Measurements from ENCODE around the gene ORM2.
A peak's percentile ranks its signal among the peaks of the same experiment; 100 is the strongest.
"Not testable (repeated sequence)": the region's sequence is repeated elsewhere in the genome, so short reads cannot be mapped to it uniquely, and the experiment has no call there.

The ORM2 gene

DNA sequence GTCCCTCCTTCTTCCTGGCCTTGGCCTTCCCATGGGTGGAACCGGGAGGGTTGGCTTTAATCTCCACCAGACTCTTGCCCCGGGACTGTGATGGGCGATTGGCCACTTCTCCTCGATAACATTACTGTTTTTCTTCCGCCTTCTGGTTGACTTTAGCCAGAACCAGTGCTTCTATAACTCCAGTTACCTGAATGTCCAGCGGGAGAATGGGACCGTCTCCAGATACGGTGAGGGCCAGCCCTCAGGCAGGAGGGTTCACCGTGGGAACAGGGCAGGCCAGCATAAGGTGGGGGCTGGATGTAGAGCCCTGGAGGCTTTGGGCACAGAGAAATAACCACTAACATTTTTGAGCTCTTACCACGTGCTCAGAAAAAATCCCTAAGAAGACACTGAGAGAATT lies 967 bp downstream of the ORM2 start:
- DNase-seq (ENCODE audit: low read depth in 2 of 3, low spot score in 2 of 3): no peak

DNA sequence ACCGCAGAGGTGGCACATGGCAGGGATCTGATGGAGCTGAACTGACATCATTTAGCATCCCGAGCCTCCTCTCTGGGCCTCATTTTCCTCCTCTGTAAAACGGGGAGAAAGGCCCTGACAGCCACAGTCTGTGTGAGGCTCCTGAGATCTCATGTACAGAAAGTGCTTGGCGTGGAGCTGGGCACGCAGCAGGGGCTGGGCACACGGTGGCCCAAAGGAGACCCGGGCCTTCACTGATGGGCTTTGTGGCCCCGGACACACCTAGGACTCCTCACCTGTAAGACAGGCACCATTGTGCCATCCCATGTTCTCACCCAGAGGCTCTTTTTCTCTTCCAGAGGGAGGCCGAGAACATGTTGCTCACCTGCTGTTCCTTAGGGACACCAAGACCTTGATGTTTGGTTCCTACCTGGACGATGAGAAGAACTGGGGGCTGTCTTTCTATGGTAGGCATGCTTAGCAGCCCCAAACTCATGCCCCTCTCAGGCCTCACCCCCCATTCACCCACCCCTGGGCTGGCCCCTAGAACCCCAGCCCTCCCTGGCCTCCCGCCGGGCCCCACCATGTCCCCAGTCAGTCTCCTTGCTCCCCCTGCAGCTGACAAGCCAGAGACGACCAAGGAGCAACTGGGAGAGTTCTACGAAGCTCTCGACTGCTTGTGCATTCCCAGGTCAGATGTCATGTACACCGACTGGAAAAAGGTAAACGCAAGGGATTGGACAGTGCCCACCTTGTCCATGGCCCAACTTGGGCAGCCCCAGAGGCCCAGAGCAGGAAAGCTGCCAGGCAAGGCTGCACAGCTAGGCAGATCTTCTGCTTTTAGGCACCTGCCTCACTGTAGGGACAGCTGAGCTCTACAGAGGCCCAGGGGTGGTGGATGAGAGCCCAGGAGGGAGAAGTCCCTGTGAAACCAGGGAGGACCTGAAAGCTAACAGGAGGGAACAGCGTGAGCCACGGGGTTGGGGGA lies 1.8 kb downstream of the ORM2 start:
- DNase-seq (ENCODE audit: low read depth in 2 of 3, low spot score in 2 of 3): not testable (repeated sequence)

DNA sequence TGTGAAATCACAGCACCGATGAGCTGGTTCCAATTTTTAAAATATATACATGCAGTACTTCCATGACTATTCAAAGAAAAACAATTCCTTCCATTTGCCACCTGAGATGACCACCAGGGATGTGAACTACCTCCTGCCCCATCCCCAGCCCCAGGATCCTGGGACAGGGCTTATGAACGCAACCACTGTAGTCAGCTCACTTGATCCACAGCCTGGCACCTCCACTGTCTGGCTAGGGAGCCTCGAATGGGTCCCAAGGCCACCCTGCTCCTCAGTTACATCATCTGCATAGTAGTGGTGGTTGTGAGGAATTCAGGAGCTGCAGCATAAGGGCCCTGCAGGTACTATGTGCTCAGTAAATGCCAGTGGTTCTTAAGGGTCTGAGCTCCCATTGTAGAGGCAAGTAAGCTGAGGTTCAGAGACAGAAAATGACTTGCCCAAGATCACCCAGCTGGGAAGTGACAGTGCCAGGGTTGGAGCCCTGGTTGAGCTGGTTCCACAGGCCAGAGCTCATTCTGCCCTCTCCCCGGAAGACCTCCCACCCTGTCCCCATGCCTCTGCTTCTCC lies 2.9 kb downstream of the ORM2 start:
- DNase-seq (ENCODE audit: low read depth in 2 of 3, low spot score in 2 of 3): not testable (repeated sequence)

DNA sequence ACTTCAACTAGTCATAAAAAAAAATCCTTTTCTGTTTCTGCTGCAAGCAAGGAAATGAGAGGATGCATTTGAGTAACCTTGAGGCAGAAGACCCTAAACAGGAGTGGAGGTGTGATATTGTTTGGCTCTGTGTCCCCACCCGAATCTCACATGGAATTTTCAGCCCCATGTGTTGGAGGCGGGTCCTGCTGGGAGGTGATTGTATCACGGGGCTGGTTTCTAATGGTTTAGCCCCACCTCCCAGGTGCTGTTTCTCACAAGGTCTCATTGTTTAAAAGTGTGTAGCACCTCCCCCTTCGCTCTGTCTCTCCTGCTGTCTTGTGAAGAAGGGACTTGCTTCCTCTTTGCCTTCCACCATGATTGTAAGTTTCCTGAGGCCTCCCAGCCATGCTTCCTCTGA lies 4.0 kb downstream of the ORM2 start:
- DNase-seq (ENCODE audit: low read depth in 2 of 3, low spot score in 2 of 3): not testable (repeated sequence)

DNA sequence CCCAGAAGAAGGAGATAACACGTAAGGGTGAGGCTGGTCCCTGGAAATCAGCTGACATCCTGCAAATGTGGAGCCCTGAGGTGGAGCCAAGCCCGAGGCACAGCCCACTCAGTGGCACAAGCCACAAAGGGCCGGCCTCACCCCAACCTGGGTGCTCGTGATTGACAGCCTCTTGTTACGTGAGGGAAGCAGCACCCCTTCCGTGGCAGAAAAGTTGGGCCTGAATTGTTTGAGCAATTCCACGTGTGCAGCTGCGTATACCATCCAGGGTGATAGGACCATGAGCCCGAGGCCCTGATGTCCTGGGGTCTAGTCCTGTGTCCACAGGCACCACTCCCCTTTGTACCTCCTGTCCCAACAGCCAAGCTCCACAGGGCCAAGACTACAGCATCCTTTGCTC lies 4.8 kb downstream of the ORM2 start:
- no peak for DNase-seq (ENCODE audit: low read depth in 2 of 3, low spot score in 2 of 3)

DNA sequence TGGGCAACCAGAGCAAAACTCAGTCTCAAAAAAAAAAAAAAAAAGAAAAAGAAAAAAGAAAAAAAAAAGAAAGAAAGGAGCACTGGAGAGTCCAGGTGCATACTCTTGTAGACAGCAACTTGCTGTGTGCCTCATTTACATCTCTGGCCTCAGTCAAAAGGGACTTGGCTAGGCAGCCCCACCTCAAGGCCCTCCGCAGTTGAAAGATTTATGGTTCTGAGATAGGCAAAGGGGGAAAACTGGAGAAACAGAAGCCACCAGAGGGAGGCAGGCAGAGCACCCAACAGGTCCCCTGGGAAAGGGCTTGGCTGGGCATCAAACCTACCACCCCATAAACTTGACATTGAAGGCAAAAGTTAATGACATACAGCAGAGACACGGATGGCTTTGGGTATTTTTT lies 6.1 kb downstream of the ORM2 start:
- DNase-seq (ENCODE audit: low read depth in 2 of 3, low spot score in 2 of 3): no peak

DNA sequence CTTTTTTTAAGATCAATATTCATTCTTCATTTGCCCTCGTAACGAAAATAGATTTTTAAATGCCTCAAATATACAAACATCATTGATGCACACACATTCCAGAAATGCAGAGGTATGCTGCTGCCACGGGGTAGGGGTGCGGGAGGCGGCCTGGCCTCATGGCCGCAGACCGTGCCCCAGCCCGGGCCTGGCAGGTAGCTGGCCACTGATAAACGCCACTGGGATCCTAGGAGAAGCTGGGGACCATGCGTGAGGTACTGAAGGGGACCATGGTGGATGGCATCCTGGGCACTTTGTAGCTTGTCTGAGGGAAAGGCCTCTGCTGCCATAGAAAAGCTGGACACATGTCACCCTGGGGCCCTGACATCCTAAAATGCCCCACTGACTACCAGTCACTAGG lies 6.5 kb downstream of the ORM2 start:
- no peak for DNase-seq (ENCODE audit: low read depth in 2 of 3, low spot score in 2 of 3)

DNA sequence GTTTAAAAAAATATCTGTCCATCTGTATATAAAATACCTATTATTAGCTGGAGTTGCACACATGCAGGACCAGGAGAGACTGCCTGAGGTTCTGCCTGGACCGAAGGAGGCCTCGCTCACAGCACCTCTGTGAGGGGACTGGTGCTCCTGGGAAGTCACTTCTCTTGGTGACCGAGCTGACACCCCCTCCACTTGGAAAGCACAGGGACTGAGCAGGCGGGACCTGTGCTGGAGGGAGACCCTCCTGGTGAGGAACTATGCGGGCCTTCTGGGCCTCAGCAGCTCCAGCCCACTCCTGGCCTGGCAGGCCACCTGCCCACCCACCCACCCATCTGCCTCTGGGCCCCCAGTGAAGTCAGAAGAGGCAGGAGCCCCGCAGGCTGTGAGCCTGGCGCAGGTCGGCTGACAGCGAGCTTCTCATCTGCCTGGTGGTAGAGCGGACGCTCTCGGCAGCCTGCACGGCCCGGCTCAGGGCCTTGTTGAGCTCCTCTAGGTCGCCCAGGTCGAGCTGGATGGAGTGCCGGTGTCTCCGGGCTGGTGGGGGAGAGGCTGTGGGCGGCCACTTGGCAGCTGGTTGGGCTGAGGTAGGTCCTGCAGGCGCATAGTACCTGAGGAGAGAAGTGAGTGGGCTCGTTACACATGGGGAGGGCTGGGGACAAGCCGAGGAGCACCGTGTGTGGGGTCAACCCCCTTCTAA lies 7.2 kb downstream of the ORM2 start:
- DNase-seq (ENCODE audit: low read depth in 2 of 3, low spot score in 2 of 3): no peak

DNA sequence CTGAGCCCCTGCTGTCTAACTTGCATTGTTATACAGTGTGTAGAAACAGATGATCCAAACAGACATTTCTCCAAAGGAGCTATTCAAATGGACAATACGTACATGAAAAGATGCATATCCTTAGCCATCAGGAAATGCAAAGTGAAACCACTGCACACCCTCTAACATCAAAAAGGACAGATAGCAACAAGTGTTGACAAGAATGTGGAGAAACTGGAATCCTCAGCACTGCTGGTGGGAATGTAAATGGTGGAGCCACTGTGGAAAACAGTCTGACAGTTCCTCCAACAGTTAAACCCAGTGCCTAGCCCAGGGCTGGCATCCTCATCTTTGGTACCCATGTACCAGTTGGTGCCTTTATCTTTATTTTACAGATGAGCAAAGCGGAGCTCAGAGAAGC lies 8.5 kb downstream of the ORM2 start:
- no peak for DNase-seq (ENCODE audit: low read depth in 2 of 3, low spot score in 2 of 3)

DNA sequence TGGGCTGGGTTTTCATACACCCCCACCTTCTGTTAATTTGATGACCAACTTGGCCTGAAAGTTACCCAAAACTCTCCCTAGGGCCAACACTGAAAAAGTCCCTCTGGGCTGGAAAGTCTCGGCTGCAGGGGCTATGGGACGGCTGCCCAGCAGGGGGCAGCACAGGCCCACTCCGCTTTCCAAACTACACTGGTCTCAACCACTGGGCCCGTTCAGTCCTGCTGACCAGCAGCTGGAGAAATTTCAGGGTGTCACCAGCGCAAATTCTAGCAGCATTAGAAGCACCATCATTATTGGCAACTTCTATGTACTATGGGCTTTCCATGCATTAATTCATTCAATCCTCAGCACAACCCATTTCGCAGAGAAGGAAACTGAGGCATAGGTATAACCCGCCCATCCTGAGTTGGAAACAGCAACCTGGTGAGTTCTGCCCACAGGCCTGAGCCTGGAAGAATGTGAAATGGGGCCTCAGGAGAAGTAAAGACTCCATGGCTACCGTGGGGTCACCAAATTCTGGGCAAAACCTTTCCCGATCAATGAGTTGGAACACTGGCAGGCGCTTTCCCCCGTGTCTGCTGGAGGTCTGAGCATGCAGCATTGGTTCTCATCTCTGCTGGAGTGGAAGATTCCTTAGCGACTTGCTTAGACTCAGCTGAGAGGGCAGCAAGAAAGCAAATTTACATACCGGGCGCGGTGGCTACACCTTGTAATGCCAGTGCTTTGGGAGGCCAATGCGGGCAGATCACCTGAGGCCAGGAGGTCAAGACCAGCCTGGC lies 9.7 kb downstream of the ORM2 start:
- DNase-seq (ENCODE audit: low read depth in 2 of 3, low spot score in 2 of 3): peak in 1 of 3 experiments; percentile 55

DNA sequence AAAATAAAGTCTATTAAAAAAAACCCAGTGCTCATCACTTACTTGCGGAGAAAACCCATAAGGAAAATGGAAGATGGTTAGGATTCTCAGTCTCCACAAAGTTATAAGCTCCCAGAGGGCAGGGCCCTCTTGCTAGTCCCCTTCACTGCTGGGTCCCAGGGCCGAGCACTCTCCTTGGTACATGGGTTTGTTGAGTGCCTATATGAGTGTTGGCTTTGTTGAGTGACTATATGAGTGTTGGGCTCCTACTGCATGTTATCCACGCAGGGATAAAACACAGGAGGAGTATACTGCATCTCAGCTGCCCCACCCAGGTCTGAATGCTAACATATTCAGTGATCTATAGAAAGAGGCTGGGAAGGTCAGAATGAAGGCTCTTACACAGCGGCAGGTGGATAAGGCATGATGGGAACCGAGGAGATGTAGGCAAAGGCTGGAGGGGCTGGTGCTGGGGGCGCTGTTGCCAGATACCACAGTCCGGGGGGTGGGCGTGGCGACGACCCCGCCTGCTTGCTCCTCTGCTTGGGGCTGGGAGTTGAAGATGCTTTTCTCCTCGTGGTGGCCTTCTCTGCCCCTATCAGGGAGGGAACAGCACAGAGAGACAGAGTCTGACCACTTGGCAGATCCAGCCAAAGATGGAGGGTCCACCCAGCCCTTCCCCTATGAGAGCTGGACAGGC lies 11.6 kb downstream of the ORM2 start:
- DNase-seq (ENCODE audit: low read depth in 2 of 3, low spot score in 2 of 3): no peak

DNA sequence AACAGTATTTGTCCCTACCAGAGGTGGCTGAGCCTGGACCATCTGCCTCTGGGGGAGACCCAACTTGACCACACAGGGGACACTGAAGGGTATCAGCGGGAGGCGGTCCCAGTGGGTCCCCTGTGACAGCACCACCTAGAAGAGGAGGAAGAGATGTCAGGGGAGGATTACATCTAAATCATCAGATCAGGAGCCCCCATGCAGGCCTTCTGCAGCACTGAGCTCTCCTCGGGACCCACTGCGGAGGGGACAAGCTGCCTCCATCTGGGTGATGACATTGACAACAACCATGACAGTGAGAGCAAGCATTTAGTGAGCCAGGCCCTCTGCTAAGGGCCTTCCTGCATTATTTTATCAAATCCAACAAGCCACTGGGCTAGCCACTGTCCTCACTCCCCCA lies 12.3 kb downstream of the ORM2 start:
- DNase-seq (ENCODE audit: low read depth in 2 of 3, low spot score in 2 of 3): no peak

DNA sequence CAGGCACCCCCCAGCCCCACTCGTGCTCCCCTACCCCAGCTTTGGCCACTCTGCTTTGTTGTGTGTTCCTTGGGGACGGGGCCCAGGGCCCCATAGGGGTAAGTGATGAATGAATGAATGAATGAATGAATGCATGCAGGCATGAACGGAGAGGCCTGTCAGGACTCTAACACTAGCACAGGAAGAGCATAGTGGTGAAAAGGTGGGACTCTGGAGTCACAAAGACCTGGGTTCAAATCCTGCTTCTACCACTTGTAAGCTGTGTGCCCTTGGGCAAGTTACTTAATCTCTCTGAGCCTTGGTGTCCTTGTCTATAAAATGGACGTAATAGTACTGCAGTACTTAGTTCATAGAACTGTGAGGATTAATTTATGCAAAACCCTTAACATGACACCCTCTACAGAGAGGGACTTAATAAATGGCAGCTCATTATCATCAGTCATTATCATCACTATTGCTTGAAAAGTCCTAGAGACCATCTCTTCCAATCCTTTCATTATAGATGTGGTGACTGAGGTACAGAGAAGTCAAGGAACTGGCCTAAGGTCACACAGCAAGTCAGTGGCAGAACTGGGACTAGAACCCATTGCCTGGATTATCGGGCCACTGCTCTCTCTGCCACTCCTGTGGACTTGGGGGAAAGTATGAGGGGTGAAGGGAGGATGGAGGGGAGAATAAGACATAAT lies 13.2 kb downstream of the ORM2 start:
- DNase-seq (ENCODE audit: low read depth in 2 of 3, low spot score in 2 of 3): no peak

DNA sequence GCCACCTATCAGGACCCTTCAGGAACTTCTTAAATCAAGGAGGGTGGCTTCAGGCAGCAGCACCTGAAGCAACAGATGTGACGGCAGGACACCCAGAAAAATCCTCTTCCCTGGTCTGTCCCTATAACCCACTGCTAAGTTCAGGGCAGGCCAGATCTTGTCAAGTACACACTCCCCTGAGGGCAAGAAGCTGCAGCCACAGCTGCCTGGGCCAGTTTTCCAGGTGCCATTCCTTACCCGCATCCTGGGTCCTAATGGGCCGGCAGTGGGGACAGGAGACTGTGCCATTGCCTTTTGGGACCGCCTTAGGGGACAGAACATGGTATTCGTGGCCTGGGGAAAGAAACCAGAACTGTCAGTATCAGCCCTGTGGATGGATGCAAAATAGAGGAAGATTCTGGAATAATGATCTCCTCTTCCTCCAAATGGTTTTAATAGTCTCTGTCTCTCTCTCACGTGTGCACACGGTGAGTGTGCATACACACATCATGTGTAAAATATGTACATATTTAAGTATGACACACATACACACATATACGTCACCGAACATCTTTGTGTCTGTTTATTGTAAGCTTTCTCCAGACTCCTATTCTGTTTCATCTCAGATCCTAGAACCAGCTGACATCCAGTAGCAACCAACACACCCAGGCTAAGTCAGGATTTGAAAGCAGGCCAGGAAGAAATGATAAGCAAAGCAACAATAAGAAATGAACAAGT lies 14.0 kb downstream of the ORM2 start:
- no peak for DNase-seq (ENCODE audit: low read depth in 2 of 3, low spot score in 2 of 3)

DNA sequence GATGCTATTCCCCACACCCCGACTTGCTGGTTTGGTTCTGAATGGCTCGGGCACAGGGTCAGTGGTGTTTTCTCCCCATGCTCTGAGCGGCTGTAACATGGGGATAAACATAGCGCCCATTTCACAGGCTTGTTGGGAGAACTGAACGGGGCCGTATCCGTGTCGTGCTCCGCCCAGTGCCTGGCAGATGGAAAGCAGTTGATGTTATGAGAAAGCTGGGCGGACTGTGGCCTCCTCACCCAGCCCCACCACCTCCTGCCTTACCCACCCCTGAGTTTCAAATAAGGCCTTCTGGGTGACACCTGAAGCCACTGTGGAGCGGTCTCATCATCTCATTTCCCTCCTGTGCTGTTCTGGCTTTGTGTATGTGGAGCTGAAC lies 14.5 kb downstream of the ORM2 start:
- DNase-seq (ENCODE audit: low read depth in 2 of 3, low spot score in 2 of 3): no peak

DNA sequence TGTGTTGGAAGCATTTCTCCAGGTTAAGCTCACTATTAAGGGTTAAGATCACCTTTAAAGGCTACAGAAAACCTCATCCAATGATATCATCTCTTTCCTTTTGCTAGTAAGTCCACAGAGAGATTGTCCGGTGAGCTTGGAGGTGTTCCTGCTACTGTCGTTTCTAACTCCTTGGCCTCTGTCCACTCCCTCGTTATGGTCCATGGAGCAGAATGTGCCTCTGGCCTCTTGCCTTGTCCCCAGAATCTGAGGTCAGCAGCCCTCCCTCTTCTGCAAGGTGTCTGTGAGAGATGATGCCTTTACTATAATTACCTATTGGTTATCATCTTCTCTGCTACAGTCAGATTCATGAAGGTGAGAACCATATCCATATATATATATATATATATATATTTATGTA lies 15.0 kb downstream of the ORM2 start:
- DNase-seq (ENCODE audit: low read depth in 2 of 3, low spot score in 2 of 3): no peak

DNA sequence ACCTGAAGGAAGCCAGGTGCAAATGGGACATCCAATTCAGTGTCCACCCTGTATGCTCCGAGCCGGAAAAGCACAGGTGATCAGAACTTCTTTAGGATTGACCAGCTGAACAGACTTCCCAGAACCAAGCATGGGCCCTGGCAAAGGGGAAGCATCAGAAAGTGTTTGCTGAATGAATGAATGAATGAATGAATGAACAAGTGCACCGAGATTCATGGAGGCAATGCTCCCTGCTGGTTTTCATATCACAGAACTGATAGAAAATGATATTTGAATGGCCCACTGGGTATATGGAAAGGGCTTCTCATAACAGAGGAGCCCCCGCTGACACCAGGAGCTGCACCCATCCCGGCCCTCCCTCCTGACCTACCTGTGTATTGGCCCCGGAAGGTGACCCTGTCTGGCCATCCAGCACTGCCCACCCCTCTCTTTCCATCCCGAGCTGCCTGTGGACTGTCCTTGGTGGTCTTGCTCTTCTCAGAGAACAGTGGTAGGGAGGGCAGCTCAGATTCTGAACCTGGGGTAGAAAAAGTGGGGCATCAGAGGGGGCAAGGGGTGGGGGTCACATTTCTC lies 15.9 kb downstream of the ORM2 start:
- DNase-seq (ENCODE audit: low read depth in 2 of 3, low spot score in 2 of 3): no peak

DNA sequence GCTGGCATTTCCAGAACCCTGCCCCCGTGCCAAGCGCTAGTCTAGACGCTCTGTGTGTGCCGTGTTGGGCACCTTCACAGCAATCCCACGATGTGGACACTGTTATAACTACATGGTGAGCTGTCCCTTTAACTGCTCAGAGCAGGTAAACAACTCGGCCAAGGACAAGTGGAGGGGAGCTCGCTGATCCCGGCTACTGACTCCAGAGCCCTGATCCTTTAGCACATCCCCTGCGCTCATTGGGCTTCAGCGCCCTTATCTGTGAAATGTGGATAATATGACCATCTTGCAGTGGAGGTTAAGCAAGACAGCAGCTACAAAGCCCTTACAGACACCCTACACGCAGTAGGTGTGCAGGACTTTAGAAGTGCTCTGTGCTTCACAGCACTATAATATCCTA lies 16.5 kb downstream of the ORM2 start:
- DNase-seq (ENCODE audit: low read depth in 2 of 3, low spot score in 2 of 3): no peak

DNA sequence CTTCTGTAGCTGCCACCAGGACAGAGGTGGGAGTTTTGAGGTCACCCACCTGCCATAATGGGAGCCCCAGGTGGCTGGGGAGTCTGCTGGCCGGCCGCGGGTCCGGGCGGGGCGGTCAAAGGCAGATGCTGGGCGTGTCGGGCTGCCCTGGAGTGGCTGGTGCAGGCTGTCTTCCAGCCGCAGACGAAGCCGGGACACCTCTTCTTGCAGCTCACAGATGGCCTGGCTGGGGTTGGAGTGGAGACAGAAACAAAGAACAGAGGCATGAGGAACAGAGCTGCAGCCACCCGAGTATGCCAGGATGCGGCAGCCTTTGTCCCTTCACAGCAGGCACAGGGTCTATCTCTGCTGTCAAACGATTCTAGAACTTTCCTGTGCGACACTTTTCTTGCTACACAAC lies 18.0 kb downstream of the ORM2 start:
- DNase-seq (ENCODE audit: low read depth in 2 of 3, low spot score in 2 of 3): no peak
